ENCODE data around the gene PDE5A.

Gene PDE5A

DNA sequence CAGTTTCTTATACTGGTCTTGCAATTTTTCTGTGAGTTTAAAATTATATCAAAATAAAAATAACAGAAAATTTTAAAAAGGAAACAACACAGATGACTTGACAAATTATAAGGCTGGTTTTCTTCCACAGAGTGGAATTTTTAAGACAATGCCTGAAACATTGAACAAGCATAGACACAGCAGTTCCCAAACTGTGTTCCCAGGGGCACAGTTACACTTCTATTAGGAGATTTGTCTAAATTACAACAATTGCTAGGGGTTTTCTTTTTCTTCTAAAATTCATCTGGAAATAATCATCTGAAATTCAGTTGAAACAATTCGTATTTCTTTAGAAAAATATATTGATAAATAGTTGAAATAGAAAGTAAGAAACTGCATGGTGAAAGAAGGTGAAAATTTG, 26.2 kb downstream of the PDE5A start:
- H3K27ac ChIP-seq, result no peak overlapping the region
- TF ChIP-seq, protein P1, sequence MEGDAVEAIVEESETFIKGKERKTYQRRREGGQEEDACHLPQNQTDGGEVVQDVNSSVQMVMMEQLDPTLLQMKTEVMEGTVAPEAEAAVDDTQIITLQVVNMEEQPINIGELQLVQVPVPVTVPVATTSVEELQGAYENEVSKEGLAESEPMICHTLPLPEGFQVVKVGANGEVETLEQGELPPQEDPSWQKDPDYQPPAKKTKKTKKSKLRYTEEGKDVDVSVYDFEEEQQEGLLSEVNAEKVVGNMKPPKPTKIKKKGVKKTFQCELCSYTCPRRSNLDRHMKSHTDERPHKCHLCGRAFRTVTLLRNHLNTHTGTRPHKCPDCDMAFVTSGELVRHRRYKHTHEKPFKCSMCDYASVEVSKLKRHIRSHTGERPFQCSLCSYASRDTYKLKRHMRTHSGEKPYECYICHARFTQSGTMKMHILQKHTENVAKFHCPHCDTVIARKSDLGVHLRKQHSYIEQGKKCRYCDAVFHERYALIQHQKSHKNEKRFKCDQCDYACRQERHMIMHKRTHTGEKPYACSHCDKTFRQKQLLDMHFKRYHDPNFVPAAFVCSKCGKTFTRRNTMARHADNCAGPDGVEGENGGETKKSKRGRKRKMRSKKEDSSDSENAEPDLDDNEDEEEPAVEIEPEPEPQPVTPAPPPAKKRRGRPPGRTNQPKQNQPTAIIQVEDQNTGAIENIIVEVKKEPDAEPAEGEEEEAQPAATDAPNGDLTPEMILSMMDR (conservative IDR thresholded peaks at IDR 0.05), result no peak

DNA sequence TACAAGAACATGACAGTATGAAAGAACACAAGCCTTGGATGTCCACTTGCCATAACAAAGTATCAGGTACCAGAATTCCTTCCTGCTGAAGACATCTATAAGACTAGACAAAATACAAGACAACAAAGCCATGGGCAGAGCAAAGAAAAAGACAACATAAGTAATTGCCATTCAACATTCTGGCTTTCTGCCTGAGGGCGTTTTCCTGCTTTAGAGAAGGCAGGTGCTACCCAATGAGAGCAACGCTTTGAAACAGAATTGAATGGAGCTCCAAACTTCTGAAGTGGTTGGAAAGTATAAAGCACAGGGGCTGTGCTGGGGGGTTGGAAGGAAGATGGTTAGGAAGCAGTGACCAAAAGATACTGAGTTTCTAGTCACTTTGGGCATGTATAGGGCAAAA, 30.1 kb downstream of the PDE5A start:
- TF ChIP-seq, protein P1 (conservative IDR thresholded peaks at IDR 0.05), result no peak
- no peak overlapping the region for H3K27ac ChIP-seq

DNA sequence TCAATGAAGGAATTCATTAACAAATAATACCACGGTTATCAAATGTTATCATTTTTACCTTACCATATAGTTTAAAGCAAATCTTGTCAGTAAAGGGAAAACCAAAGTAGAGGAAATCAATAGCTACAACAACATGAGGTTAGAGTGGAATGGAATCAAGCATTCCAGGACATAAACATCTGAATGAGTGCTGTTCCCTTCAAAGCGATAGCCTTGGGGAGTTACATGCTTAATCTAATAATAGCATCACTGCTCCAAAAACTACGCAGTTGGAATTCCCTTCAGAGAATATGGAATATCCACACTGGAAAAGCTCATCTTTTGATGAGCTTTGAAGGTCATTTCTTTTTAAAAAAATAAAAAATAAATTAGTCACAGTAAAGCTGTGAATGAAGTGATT, 31.2 kb downstream of the PDE5A start:
- no peak overlapping the region for H3K27ac ChIP-seq
- TF ChIP-seq, protein P1 (conservative IDR thresholded peaks at IDR 0.05), result no peak

DNA sequence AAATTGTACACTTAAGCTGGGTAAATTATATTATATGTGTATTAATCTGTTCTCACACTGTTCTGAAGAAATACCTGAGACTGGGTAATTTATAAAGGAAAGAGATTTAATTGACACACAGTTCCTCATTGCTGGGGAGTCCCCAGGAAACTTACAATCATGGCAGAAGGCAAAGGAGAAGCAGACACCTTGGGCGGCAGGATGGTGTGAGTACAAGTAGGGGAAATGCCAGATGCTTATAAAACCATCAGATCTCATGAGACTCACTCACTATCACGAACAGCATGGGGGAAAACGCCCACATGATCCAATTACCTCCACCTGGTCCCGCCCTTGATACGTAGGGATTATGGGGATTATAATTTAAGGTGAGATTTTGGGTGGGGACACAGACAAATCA, 34.9 kb downstream of the PDE5A start:
- no peak overlapping the region for H3K27ac ChIP-seq
- TF ChIP-seq, protein P1 (conservative IDR thresholded peaks at IDR 0.05), result no peak

DNA sequence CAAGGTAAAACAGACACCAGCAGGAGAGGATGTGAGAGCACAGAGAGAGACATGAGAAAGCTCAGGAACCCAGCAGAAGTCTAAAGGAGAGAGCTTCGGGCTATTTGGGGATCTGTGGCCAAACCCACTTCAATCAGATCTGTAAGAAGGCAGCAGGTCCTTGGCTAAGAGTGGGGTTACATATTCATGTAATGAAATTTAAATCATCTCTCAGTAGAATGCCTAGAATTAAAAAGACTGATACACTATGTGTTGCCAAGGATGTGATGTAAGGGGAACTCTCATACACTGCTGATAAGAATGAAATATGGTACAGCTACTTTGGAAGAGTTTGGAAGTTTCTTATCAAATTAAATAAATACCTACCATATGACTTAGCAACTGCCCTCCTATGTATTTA, 35.8 kb downstream of the PDE5A start:
- TF ChIP-seq, protein P1 (conservative IDR thresholded peaks at IDR 0.05), result no peak
- no peak overlapping the region for H3K27ac ChIP-seq

DNA sequence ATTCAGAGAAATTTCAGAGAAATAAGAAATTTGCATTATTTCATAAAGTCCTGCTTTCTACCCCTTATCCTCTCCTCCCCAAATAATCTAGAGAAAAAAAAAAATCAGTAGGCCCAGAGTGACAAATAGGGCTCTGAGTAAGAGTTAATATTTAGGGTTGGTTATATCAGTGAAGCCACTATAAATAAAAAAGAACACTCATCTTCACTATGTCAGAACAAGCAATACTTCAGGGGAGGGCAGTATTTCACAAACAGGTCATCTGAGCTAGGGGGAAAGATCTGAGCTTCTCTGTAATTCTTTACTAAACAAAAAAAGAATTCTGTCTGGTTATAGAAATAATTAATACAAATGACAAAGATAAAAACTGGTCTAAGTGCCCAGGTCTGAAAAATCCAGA, 39.4 kb downstream of the PDE5A start:
- no peak overlapping the region for H3K27ac ChIP-seq
- TF ChIP-seq, protein P1 (conservative IDR thresholded peaks at IDR 0.05), result no peak

DNA sequence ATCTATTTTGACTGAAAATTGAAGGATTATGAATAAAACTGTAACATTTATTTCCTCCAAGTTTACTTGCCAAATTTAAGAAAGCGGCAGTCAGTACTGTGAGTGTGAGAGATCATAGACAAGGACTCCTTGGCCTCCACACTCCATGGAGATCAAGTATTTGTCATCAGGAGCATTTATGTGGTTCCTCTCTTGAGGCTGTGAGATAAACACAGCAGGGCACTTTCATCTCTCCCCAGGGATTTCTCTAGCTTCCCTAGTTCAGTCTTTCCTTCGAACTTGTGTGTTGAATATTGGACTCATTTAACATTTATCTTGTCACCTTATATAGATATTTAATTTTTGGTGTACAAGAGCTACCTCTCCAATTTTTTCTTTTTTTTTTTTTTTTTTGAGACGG, 40.8 kb downstream of the PDE5A start:
- TF ChIP-seq, protein P1 (conservative IDR thresholded peaks at IDR 0.05), result no peak

DNA sequence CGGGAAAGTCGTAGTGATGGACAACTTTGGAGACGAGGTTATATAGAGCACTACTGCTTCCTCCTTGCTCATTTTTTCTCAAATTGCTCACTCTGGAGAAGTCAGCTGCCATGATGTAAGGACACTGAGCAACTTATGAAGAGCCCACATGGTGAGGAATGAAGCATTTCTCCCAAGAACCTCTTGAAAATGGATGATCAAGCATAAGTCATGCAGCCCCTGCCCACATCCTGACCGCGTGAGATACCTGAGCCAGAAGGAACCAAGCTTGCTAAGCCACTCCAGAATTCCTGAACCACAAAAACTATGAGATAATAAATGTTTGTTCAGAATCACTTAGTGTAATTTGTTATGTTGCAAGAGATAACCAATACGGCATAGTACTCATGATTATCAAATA, 42.8 kb downstream of the PDE5A start:
- H3K27ac ChIP-seq, result no peak overlapping the region
- TF ChIP-seq, protein P1 (conservative IDR thresholded peaks at IDR 0.05), result no peak

More for the DNA sequence above, 40.8 kb downstream of the PDE5A start:
- H3K27ac ChIP-seq, result no peak overlapping the region

Data from VCaP (cell line).